HEK293 (cell line): ENCODE data around the gene PCDH9.

ENCODE experiments used
- CTCF ChIA-PET: fragments of 350-600 bp; formaldehyde crosslinking; extraction: SDS; loops from one replicate; lab custom pipeline; 2021; ENCODE audit warnings: antibody characterized with exemption; lab: Yijun Ruan, JAX
- POLR2A ChIA-PET: fragments of 300-600 bp; formaldehyde crosslinking; extraction: SDS; loops from one replicate; lab custom pipeline; 2020; ENCODE audit warnings: antibody characterized with exemption, inconsistent platforms; lab: Yijun Ruan, JAX
- H3K27ac ChIP-seq: fragments of 200-500 bp; sonication (Bioruptor generic); 2 replicates; pipeline ENCODE4 v1.5.1; 2014; ENCODE audit warnings: low read depth, low read length, control low read depth, inconsistent platforms; ENCODE audit errors: extremely low read depth
- H3K36me3 ChIP-seq, 2 experiments: fragments of 200-500 bp in 1 of 2; sonication (Bioruptor generic) in 1 of 2; 1 replicate in 1 of 2; 2 replicates in 1 of 2; pipeline ENCODE4 v1.5.1; 2014 to 2017; ENCODE audit warnings: inconsistent platforms in 2 of 2, low read length in 2 of 2; ENCODE audit not compliant: control insufficient read depth in 2 of 2, insufficient read depth in 1 of 2
- H3K4me1 ChIP-seq: fragments of 200-500 bp; sonication (Bioruptor generic); 2 replicates; pipeline ENCODE4 v1.5.1; 2014; ENCODE audit warnings: mild to moderate bottlenecking, low read length, inconsistent platforms; ENCODE audit not compliant: control insufficient read depth, insufficient read depth
- H3K4me3 ChIP-seq: 2 replicates; pipeline ENCODE4 v1.5.1; 2011; ENCODE audit warnings: low read depth, mild to moderate bottlenecking, control low read depth, low read length, moderate library complexity
- H3K9me3 ChIP-seq: fragments of 200-500 bp; sonication (Bioruptor generic); 2 replicates; pipeline ENCODE4 v1.5.1; 2014; ENCODE audit warnings: low read depth, low read length, inconsistent platforms; ENCODE audit not compliant: control insufficient read depth, insufficient read depth
- EGR2 ChIP-seq: fragments of 450-650 bp; formaldehyde crosslinking; IDR thresholded peaks from 2 replicates; pipeline ENCODE4 v1.5.1; 2016; ENCODE audit warnings: low read depth, missing biosample characterization, missing genetic modification characterization
- GLIS2 ChIP-seq: fragments of 450-650 bp; formaldehyde crosslinking; IDR thresholded peaks from 2 replicates; pipeline ENCODE4 v1.5.1; 2016; ENCODE audit warnings: missing biosample characterization, missing genetic modification characterization
- PATZ1 ChIP-seq: fragments of 450-650 bp; formaldehyde crosslinking; IDR thresholded peaks from 2 replicates; pipeline ENCODE4 v1.5.1; 2016; ENCODE audit warnings: missing biosample characterization, missing genetic modification characterization
- ZBTB20 ChIP-seq: fragments of 450-650 bp; formaldehyde crosslinking; IDR thresholded peaks from 2 replicates; pipeline ENCODE4 v1.5.1; 2016; ENCODE audit warnings: missing biosample characterization, missing genetic modification characterization
- ZBTB7A ChIP-seq: fragments of 450-650 bp; formaldehyde crosslinking; IDR thresholded peaks from 2 replicates; pipeline ENCODE4 v1.5.1; 2016; ENCODE audit warnings: low read depth, missing biosample characterization, missing genetic modification characterization
- ZFP69B ChIP-seq: fragments of 450-650 bp; formaldehyde crosslinking; IDR thresholded peaks from 2 replicates; pipeline ENCODE4 v1.5.1; 2016; ENCODE audit warnings: missing biosample characterization, missing genetic modification characterization
- ZNF221 ChIP-seq: fragments of 450-650 bp; formaldehyde crosslinking; IDR thresholded peaks from 2 replicates; pipeline ENCODE4 v1.5.1; 2017; ENCODE audit warnings: missing biosample characterization, missing genetic modification characterization, borderline replicate concordance
- ZNF248 ChIP-seq: fragments of 450-650 bp; formaldehyde crosslinking; IDR thresholded peaks from 2 replicates; pipeline ENCODE4 v1.5.1; 2017; ENCODE audit warnings: missing biosample characterization, missing genetic modification characterization
- ZNF514 ChIP-seq: fragments of 450-650 bp; formaldehyde crosslinking; IDR thresholded peaks from 2 replicates; pipeline ENCODE4 v1.5.1; 2016; ENCODE audit warnings: missing biosample characterization, missing genetic modification characterization
- ZNF518A ChIP-seq: fragments of 450-650 bp; formaldehyde crosslinking; conservative IDR thresholded peaks from 2 replicates; pipeline ENCODE4 v1.5.1; 2016; ENCODE audit warnings: low read depth, missing biosample characterization, missing genetic modification characterization
- ZNF549 ChIP-seq: fragments of 450-650 bp; IDR thresholded peaks from 2 replicates; pipeline ENCODE4 v1.5.1; 2018; ENCODE audit warnings: missing biosample characterization, missing genetic modification characterization, mild to moderate bottlenecking, inconsistent platforms, moderate library complexity
- ZNF555 ChIP-seq: fragments of 450-650 bp; formaldehyde crosslinking; conservative IDR thresholded peaks from 2 replicates; pipeline ENCODE4 v1.5.1; 2017; ENCODE audit warnings: missing biosample characterization, mild to moderate bottlenecking, missing genetic modification characterization, inconsistent platforms
- ZNF561 ChIP-seq: fragments of 450-650 bp; IDR thresholded peaks from 2 replicates; pipeline ENCODE4 v1.5.1; 2018; ENCODE audit warnings: missing biosample characterization, missing genetic modification characterization, borderline replicate concordance
- ZNF580 ChIP-seq: fragments of 450-650 bp; formaldehyde crosslinking; IDR thresholded peaks from 2 replicates; pipeline ENCODE4 v1.5.1; 2016; ENCODE audit warnings: missing biosample characterization, missing genetic modification characterization
- ZNF626 ChIP-seq: fragments of 450-650 bp; sonication (Bioruptor Pico); formaldehyde crosslinking; IDR thresholded peaks from 2 replicates; pipeline ENCODE4 v1.5.1; 2018; ENCODE audit warnings: missing biosample characterization, missing genetic modification characterization, inconsistent platforms
- ZNF639 ChIP-seq: fragments of 450-650 bp; formaldehyde crosslinking; IDR thresholded peaks from 2 replicates; pipeline ENCODE4 v1.5.1; 2016; ENCODE audit warnings: missing biosample characterization, missing genetic modification characterization
- ZNF670 ChIP-seq: fragments of 450-650 bp; formaldehyde crosslinking; IDR thresholded peaks from 2 replicates; pipeline ENCODE4 v1.5.1; 2016; ENCODE audit warnings: missing biosample characterization, missing genetic modification characterization, low read depth
- ZNF692 ChIP-seq: fragments of 450-650 bp; formaldehyde crosslinking; IDR thresholded peaks from 2 replicates; pipeline ENCODE4 v1.5.1; 2016; ENCODE audit warnings: missing biosample characterization, missing genetic modification characterization
- ZNF785 ChIP-seq: fragments of 450-650 bp; formaldehyde crosslinking; IDR thresholded peaks from 2 replicates; pipeline ENCODE4 v1.5.1; 2016; ENCODE audit warnings: missing biosample characterization, missing genetic modification characterization

Gene PCDH9

GRCh38 chr13:66359910-66360552, 870.1 kb downstream of the PCDH9 start:
- no peaks in the 10 kb centered on the region for H3K4me1 ChIP-seq
- H3K27ac ChIP-seq, result no peak overlapping the region
- ChIA-PET CTCF (interaction anchor here (0.6 kb wide), 2 partner anchors 9 to 67 kb away, joined by 3 to 4 read pairs; no protein-coding TSS in a partner anchor), POLR2A (no interaction called here)
- no peaks in the 10 kb centered on the region for H3K36me3 ChIP-seq
- no peak overlapping the region for H3K4me3 ChIP-seq
- no peak for TF ChIP-seq PATZ1 (tag by site-specific recombination)
- TF ChIP-seq ZNF518A, result no peak
- no peak for TF ChIP-seq EGR2 (tag by site-specific recombination)
- no peak for TF ChIP-seq ZNF555 (tag by site-specific recombination)
- TF ChIP-seq ZNF221 (tag by site-specific recombination), result no peak
- TF ChIP-seq ZBTB20 (tag by site-specific recombination), result no peak
- TF ChIP-seq ZNF785, result no peak
- no peak for TF ChIP-seq ZNF514 (tag by site-specific recombination)
- TF ChIP-seq ZFP69B (tag by site-specific recombination), result no peak
- no peak for TF ChIP-seq ZNF561 (tag by site-specific recombination)
- no peak for TF ChIP-seq ZNF549 (tag by site-specific recombination)
- no peak for TF ChIP-seq ZNF248 (tag by site-specific recombination)
- no peak for TF ChIP-seq ZNF670 (tag by site-specific recombination)
- no peak for TF ChIP-seq ZNF692 (tag by site-specific recombination)
- TF ChIP-seq ZNF580 (tag by site-specific recombination), result no peak
- no peaks in the 10 kb centered on the region for H3K9me3 ChIP-seq

GRCh38 chr13:66359393-66359792, 870.7 kb downstream of the PCDH9 start:
- H3K9me3 ChIP-seq, result no peaks in the 10 kb centered on the region
- CTCF ChIA-PET, result interaction anchor here (0.6 kb wide), 1 partner anchor 33 kb away, joined by 3 read pairs; no protein-coding TSS in a partner anchor
- no peaks in the 10 kb centered on the region for H3K36me3 ChIP-seq
- POLR2A ChIA-PET, result no interaction called here
- H3K4me1 ChIP-seq, result no peaks in the 10 kb centered on the region
- no peak overlapping the region for H3K27ac ChIP-seq
- no peak overlapping the region for H3K4me3 ChIP-seq
- TF ChIP-seq ZNF518A (no peak), ZNF626 (tag by site-specific recombination) (no peak), GLIS2 (tag by site-specific recombination) (no peak), ZBTB7A (no peak), ZNF639 (tag by site-specific recombination) (no peak)
